Measurements from ENCODE around the gene YTHDF2. TPM values are rescaled to one million over a fixed set of nuclear protein-coding genes. Genes with fewer than 3 reads are reported as not detected.

The YTHDF2 gene
- total RNA-seq, 1 experiment from 2014 or later: 200 TPM

DNA sequence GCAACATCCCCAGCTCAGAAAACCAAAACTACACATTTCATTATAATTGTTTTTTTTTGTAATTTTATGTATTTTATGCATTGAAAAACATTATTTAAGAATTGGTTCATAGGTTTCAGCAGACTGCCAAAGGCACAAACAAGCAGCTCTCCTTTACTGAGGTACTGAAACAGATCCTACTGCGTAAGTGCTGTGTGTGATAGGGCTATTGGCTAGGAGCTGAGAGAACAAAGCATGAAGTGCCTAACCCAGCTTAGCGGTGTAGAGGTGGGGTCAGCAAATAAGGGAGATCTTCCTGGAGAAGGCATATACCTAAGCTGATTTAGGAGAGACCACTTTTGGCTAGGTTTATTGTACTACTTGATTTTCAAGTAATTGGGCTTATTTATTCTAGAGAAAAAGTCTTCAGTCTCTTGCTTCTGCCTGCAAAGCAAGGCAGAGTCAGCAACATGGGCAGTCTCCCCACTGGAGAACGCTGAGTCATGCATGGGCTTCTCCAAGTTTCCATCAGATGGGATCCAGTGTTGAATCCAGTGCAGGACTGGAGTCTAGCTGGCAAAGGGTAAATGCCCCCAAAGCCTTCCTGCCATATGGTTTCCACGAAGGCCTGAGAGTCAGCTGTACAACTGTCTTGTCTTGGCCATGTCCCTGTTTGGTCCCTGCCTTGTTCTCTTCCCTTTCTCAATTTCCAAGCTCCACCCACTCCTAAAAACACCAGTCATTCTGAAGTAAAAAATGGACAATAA is 18.0 kb upstream of the YTHDF2 start:
- no peaks in the 10 kb centered on the region for H3K27me3 Mint-ChIP-seq (ENCODE audit: low read depth)

More for the DNA sequence above, 18.0 kb upstream of the YTHDF2 start:
- Histone ChIP-seq H3K18ac (ENCODE audit: insufficient read length, low read depth, low read length) (no peak overlapping the region), H3K56ac (ENCODE audit: insufficient read length, low read depth, low read length) (no peak overlapping the region), H3K23ac (ENCODE audit: insufficient read length, low read depth, low read length) (no peak overlapping the region), H2AFZ (ENCODE audit: low read length) (no peak overlapping the region), H3K9me3 (ENCODE audit: control insufficient read depth, low read depth, low read length) (no peaks in the 10 kb centered on the region), H4K8ac (replicated peaks; ENCODE audit: insufficient read length, low read depth, low read length) (no peak overlapping the region), H2AK5ac (ENCODE audit: insufficient read length, low read length) (no peak overlapping the region), H3K27ac (ENCODE audit: insufficient read length, low read depth, low read length) (no peak overlapping the region), H3K4me2 (ENCODE audit: insufficient read depth, insufficient read length, low read length) (no peak overlapping the region), H3K14ac (ENCODE audit: insufficient read depth, low read length) (no peak overlapping the region), H3K4ac (ENCODE audit: low read depth, low read length) (no peak overlapping the region), H3K9ac (ENCODE audit: extremely low read depth, insufficient read length, low read length) (no peak overlapping the region), H4K20me1 (ENCODE audit: control insufficient read depth, insufficient read depth, insufficient read length) (no peaks in the 10 kb centered on the region), H3K27me3 (ENCODE audit: insufficient read depth, low read length) (no peaks in the 10 kb centered on the region), H3K79me1 (ENCODE audit: insufficient read depth, low read depth, low read length, poor library complexity, severe bottlenecking) (no peaks in the 10 kb centered on the region), H2BK12ac (ENCODE audit: insufficient read length, low read depth, low read length) (no peak overlapping the region), H4K5ac (ENCODE audit: insufficient read length, low read depth, low read length) (no peak overlapping the region), H3K79me2 (ENCODE audit: insufficient read depth, low read length) (no peaks in the 10 kb centered on the region), H3K23me2 (ENCODE audit: insufficient read length, low read depth, low read length, poor library complexity, severe bottlenecking) (no peaks in the 10 kb centered on the region), H3T11ph (ENCODE audit: low read length) (no peak overlapping the region), H3K4me1 (ENCODE audit: insufficient read depth, low read length) (0 out of 2 replicates have a peak, but pooled peaks cover 4% of the 10 kb centered on the region), H4K91ac (ENCODE audit: insufficient read length, low read depth, low read length) (no peak overlapping the region), H2BK20ac (ENCODE audit: low read depth, low read length, poor library complexity, severe bottlenecking) (no peak overlapping the region), H2BK120ac (ENCODE audit: low read depth, low read length, poor library complexity, severe bottlenecking) (no peak overlapping the region), H2BK15ac (ENCODE audit: low read depth, low read length) (no peak overlapping the region), H2BK5ac (ENCODE audit: insufficient read length, low read length) (no peak overlapping the region)
- Mint-ChIP-seq H3K27ac (peak overlapping the region; percentile 17 to 89 (median 79); a peak in 5 of 7 replicates), H3K9me3 (no peaks in the 10 kb centered on the region), H3K36me3 (ENCODE audit: insufficient read depth in 1 of 3, low read depth in 3 of 3) (peaks cover 10 to 21% (median 13%) of the 10 kb centered on the region in 3 experiments; a peak in 6 of 7 replicates), H3K4me1 (peaks cover 9 to 14% of the 10 kb centered on the region in 2 experiments), H3K4me3 (no peak overlapping the region)
- TF ChIP-seq, protein P1, sequence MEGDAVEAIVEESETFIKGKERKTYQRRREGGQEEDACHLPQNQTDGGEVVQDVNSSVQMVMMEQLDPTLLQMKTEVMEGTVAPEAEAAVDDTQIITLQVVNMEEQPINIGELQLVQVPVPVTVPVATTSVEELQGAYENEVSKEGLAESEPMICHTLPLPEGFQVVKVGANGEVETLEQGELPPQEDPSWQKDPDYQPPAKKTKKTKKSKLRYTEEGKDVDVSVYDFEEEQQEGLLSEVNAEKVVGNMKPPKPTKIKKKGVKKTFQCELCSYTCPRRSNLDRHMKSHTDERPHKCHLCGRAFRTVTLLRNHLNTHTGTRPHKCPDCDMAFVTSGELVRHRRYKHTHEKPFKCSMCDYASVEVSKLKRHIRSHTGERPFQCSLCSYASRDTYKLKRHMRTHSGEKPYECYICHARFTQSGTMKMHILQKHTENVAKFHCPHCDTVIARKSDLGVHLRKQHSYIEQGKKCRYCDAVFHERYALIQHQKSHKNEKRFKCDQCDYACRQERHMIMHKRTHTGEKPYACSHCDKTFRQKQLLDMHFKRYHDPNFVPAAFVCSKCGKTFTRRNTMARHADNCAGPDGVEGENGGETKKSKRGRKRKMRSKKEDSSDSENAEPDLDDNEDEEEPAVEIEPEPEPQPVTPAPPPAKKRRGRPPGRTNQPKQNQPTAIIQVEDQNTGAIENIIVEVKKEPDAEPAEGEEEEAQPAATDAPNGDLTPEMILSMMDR (conservative IDR thresholded peaks at IDR 0.05): no peak
- DNase-seq: no peak
- WGBS (ENCODE audit: extremely low coverage, insufficient read length, low lambda C conversion rate): no CpG with 5 or more reads among the region's 4 CpGs

Data from H9 (cell line).